Myocyte (in vitro differentiated cells): ENCODE data around the gene SH3RF1. TPM values are rescaled to one million over a fixed set of nuclear protein-coding genes. Genes with fewer than 3 reads are reported as not detected.
"Not testable (repeated sequence)": the region's sequence is repeated elsewhere in the genome, so short reads cannot be mapped to it uniquely, and the experiment has no call there.

Source experiments
- DNase-seq: peaks from one replicate; pipeline ENCODE4 v3.0.0-alpha.2; 2012; ENCODE audit warnings: low read depth
- total RNA-seq: library from RNA; depleted of rRNA; stranded (reverse); fragments of >200 nt; gene quantifications from 2 replicates; pipeline ENCODE4 v1.2.3, GENCODE V29; 2014

SH3RF1 gene
- total RNA-seq, 1 donor from 2014 or later, result 6.9 TPM

GRCh38 chr4:169202145-169202699 is 68.5 kb downstream of the SH3RF1 start:
- DNase-seq, result no peak

DNA sequence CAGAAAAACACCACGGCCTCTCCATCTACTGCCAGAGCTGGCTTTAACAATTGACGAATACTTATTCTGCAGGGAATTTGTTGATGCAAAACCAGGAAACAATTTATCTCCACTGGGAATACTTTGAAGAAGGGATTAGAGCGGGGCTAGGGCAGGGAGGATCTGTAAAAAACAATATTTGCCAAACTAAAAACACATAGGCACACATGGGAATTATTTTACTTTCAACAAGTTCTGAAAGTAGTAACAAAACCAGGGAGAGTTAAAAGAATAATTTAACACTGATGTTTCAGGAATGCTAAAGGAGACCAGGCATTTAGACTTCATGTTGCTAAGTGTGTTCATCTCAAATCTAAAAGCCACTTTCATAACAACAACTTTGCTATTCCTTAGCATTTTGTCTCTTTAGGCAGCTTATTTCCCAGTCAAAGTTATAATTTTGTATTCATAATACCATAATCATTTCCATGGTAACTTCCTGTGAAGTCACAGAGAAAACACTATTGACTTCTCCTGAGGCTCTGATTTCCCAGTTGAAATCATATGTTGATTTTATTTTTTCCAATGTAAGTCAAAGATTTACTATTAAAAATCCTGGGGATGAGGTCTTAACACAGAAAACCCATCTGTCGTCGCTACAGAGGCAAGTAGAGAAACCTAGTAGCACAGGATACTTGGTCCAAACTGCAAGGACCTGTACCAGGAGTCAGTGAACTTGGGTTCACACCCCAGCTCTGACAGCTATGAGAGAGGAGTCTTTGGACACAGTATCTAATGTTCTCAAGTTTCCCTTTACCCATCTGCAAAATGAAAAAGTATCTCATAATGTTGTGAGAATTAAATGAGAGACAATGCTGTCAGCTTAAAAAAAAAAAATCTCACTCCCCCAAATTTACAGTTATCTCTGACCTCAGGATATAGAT is 69.3 kb downstream of the SH3RF1 start:
- no peak for DNase-seq

DNA sequence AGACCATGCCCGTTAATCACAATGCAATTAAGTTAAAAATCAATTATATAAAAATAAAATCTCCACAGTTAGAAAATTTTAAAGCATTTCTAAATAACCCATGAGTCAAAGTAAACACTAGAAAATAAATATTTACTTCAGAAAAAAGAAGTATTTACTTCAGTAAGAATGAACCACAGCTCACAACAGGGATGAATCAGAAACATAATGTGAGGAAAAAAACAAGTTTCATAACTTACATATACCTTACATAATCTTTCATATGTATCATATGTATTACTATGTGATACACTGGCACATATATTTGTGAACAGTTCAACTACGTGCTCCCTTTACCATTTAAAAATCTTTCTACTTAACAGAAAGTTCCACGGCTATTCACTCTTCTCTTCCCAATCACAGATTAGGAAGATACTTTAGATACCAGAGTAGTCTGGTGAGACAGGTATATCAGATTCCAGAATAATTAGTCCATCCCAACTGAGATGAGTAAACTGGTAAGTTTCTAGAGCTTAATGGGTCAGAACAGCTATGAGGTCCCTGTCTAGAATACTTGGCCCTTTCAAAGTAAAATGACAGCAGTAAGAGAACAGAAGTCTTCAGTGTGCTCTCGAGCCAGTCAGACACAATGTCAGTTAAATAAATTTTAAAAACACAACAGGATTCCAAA is 70.3 kb downstream of the SH3RF1 start:
- no peak for DNase-seq

- no peak for DNase-seq
Measured at GRCh38 chr4:169199184-169199583, 71.6 kb downstream of the SH3RF1 start.

DNA sequence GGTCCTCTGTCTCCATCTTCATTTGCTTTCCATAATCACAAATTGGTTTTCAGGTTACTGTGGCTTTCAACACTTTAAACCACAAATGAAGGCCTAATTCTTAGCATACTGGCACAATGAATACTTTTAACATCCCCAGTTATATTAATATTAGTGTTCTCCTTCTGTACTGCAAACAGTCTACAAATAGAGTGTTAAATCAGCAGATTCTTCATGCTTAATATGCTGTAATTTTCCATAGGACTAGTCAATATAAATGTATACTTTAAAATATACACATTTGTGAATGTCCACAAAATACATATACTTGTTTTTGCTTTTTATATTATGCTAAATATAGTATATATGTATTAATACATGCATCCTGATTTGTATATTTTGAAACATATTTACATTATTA is 72.6 kb downstream of the SH3RF1 start:
- no peak for DNase-seq

DNA sequence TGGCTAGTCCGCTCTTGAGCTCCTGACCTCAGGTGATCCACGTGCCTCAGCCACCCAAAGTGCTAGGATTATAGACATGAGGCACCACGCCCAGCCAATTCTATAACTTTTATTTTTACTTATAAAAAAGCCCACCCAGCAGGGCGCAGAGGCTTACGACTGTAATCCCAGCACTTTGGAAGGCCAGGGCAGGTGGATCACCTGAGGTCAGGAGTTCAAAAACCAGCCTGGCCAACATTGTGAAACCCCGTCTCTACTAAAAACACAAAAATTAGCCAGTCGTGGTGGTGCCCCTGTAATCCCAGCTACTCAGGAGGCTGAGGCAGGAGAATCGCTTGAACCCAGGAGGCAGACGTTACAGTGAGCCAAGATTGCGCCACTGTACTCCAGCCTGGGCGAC is 73.5 kb downstream of the SH3RF1 start:
- not testable (repeated sequence) for DNase-seq

GRCh38 chr4:169195032-169195431 is 75.7 kb downstream of the SH3RF1 start:
- DNase-seq, result no peak

DNA sequence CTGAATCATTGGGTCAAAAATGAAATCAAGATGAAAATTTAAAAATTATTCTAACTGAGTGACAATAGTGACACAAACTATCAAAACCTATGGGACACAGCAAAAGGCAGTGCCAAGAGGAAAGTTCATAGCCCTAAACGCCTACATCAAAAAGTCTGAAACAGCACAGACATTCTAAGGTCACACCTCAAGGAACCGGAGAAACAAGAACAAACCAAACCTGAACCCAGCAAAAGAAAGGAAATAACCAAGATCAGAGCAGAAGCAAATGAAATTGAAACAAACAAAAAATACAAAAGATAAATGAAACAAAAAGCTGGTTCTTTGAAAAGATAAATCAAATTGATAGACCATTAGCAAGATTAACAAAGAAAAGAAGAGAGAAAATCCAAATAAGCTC is 80.8 kb downstream of the SH3RF1 start:
- not testable (repeated sequence) for DNase-seq

DNA sequence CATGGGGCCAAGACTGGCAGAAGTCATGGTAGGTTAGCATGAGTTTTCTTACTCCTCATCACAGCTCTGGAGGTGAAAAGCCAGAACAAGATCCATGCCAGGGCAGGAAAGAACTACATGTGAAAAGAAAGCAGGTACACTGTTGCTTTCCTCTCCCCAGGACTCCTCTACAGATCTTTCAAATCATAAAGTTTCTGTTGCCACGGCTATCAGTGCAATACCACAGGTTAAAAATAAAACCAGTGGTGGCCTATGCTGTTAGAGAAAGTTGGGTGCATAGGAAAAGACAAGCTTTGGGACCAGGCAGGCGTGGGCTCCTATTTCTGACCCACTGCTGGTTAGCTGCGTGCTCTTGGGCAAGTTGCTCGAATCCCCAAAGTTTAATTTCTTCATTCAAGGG is 81.4 kb downstream of the SH3RF1 start:
- no peak for DNase-seq

DNA sequence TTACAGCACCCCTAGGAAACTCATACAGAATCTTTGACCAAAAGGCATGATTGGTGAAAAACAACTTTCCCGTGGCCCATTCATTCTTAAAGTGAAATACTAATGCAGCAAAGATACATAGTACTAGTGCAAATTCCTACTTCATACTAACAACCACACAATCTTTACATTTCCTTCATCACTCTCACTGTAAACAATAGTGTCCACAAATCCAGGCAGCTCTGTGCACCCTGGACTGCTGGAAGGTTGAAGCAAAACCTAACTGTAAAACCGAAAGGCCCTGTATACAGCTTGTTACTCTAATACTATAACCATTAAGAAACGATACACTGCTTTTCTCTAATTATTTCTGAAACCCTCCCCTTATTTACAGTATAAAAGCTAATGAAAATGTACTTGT is 82.6 kb downstream of the SH3RF1 start:
- no peak for DNase-seq

- no peak for DNase-seq
Measured at GRCh38 chr4:169185133-169185956, 85.4 kb downstream of the SH3RF1 start.

GRCh38 chr4:169184686-169185085 is 86.1 kb downstream of the SH3RF1 start:
- DNase-seq, result no peak

DNA sequence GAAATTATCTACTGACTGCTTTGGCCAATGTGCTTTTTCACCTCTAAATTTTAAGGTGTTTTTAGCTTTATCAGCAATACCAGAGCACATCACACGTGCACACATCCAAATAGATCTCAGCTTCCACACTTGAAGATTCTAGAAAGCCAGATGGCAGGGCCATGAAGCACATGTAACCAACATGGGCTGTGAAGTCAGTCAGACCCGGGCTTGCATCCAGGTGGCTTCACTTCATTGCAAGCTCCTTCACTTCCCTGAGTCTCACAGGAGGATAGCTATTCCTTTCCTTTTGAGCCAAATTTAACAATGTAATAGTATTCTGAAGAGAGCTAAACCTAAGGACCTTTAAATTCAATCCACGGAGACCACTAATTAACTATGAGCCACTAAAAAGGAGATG is 86.5 kb downstream of the SH3RF1 start:
- no peak for DNase-seq

DNA sequence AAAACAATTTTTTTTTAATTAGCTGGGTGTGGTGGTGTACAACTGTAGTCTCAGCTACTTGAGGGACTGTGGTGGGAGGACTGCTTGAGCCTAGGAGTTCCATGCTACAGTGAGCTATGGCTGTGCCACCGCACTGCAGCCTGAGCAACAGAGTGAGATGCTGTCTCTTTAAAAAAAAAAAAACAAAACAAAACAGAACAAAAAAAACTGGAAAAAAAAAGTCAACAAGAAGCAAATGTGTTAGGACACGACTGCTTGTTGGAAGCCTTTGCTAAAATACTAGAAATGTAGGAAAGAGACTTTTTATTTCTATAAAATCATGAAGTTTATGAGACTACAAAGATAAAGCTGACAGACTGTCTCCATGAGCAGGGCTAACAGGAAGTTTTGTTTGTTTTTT is 87.2 kb downstream of the SH3RF1 start:
- no peak for DNase-seq

GRCh38 chr4:169179609-169180521 is 90.9 kb downstream of the SH3RF1 start:
- DNase-seq, result peak; percentile 45

- not testable (repeated sequence) for DNase-seq
Measured at GRCh38 chr4:169178092-169178491, 92.7 kb downstream of the SH3RF1 start.

DNA sequence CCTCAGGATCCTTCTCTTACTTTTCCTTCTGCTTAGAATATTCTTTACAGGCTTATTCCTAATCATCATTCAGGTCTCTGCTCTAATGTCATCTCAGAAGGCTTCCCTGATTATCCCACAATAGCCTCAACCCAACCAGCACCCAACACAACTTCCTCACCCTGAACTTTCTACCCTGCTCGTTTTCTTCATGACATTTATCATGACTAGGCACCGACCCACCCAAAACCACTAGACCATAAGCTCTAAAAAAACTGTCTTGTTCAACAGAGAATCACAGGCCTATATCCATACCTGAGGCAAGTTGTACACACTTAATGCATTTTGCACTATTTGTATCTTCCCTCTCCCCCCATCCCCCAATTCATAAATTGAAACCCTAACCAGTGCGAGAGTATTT is 95.3 kb downstream of the SH3RF1 start:
- no peak for DNase-seq

GRCh38 chr4:169175035-169175434 is 95.7 kb downstream of the SH3RF1 start:
- DNase-seq, result no peak

DNA sequence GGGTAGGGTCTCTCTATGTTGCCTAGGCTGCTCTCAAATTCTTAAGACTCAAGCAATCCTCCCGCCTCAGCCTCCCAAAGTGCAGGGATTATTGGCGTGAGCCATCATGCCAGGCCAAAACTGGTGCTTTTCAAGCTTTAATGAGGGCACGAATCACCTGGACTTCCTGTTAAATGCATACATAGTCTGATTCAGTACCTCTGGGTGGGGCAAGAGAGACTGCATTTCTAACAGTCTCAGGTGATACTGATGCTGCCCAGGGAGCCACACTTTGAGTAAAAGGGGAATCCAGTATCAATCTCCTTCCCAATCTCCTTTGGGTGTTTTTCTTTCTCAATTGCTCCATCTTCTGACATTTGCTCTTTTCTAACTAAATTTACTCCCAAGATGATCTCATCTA is 96.5 kb downstream of the SH3RF1 start:
- DNase-seq, result no peak
